GM23248 (cell line): ENCODE data around the gene TNP2. TPM values are rescaled to one million over a fixed set of nuclear protein-coding genes. Genes with fewer than 3 reads are reported as not detected.

ENCODE experiments used
- DNase-seq: peaks from one replicate; pipeline ENCODE4 v3.0.0-alpha.2; 2015
- H2AFZ ChIP-seq: fragments of 200-600 bp; sonication (generic); 2 replicates; pipeline ENCODE4 v1.6.1; 2016; ENCODE audit warnings: antibody characterized with exemption
- H3F3A ChIP-seq: fragments of 200-600 bp; sonication (generic); 2 replicates; pipeline ENCODE4 v1.6.1; 2016; ENCODE audit warnings: mild to moderate bottlenecking, antibody characterized with exemption, mixed run types; ENCODE audit not compliant: insufficient read depth
- H3K27ac ChIP-seq: fragments of 200-600 bp; sonication (generic); 2 replicates; pipeline ENCODE4 v1.5.1; 2016; ENCODE audit warnings: mild to moderate bottlenecking
- H3K27me3 ChIP-seq: fragments of 200-600 bp; sonication (generic); replicated peaks from 2 replicates; pipeline ENCODE4 v1.6.1; 2016; ENCODE audit warnings: mild to moderate bottlenecking; ENCODE audit not compliant: insufficient read depth
- H3K36me3 ChIP-seq: fragments of 200-600 bp; sonication (generic); 2 replicates; pipeline ENCODE4 v1.6.1; 2016; ENCODE audit warnings: low read depth, mild to moderate bottlenecking
- H3K4me1 ChIP-seq: fragments of 200-600 bp; sonication (generic); 2 replicates; pipeline ENCODE4 v1.6.1; 2016; ENCODE audit warnings: mild to moderate bottlenecking; ENCODE audit not compliant: insufficient read depth
- H3K4me2 ChIP-seq: fragments of 200-600 bp; sonication (generic); one replicate; pipeline ENCODE4 v1.6.1; 2016; ENCODE audit warnings: mild to moderate bottlenecking; ENCODE audit not compliant: unreplicated experiment
- H3K4me3 ChIP-seq: fragments of 200-600 bp; sonication (generic); 2 replicates; pipeline ENCODE4 v1.5.1; 2016; ENCODE audit warnings: mild to moderate bottlenecking
- H3K79me2 ChIP-seq: fragments of 200-600 bp; sonication (generic); 2 replicates; pipeline ENCODE4 v1.6.1; 2016; ENCODE audit warnings: mild to moderate bottlenecking; ENCODE audit not compliant: insufficient read depth
- H3K9ac ChIP-seq: fragments of 200-600 bp; sonication (generic); 2 replicates; pipeline ENCODE4 v1.6.1; 2016; ENCODE audit warnings: mild to moderate bottlenecking
- H3K9me2 ChIP-seq: fragments of 200-600 bp; sonication (generic); 2 replicates; pipeline ENCODE4 v1.6.1; 2016; ENCODE audit warnings: mixed run types, mild to moderate bottlenecking, moderate library complexity; ENCODE audit not compliant: insufficient read depth
- H3K9me3 ChIP-seq: fragments of 200-600 bp; sonication (generic); one replicate; pipeline ENCODE4 v1.6.1; 2017; ENCODE audit warnings: low read depth
- H4K20me1 ChIP-seq: fragments of 200-600 bp; sonication (generic); 2 replicates; pipeline ENCODE4 v1.6.0; 2016; ENCODE audit not compliant: insufficient read depth
- EZH2 ChIP-seq: fragments of 200-600 bp; sonication (generic); IDR thresholded peaks from 2 replicates; pipeline ENCODE4 v1.6.1; 2018; ENCODE audit warnings: antibody characterized with exemption, mild to moderate bottlenecking; ENCODE audit not compliant: insufficient read depth, poor library complexity, severe bottlenecking
- EZH2phosphoT487 ChIP-seq: fragments of 200-600 bp; sonication (generic); IDR thresholded peaks from 2 replicates; pipeline ENCODE4 v1.6.1; 2018; ENCODE audit warnings: antibody characterized with exemption, moderate library complexity, mild to moderate bottlenecking, low read depth; ENCODE audit not compliant: insufficient read depth
- WGBS, 2 experiments: methylation state at CpG; one replicate each; pipeline ENCODE4 v1.1.6; 2015 to 2017; ENCODE audit warnings: low lambda C conversion rate in 2 of 2, low coverage in 1 of 2; ENCODE audit errors: missing lambda C conversion rate in 2 of 2; 5-methylcytosine and 5-hydroxymethylcytosine counted together
- in situ Hi-C: fragments of 300-500 bp; cut with MboI; formaldehyde crosslinking; loops from 2 replicates; pipeline ENCODE4 v1.15.0; 2020
- polyA plus RNA-seq: library from polyadenylated mRNA; unstranded; fragments of >200 nt; fragmentation: Nextera tagmentation; extraction: Ambion mirVana; gene quantifications from 2 replicates; pipeline ENCODE4 v1.2.1, GENCODE V29; 2016
- total RNA-seq: library from RNA; depleted of rRNA; stranded (reverse); fragments of >200 nt; shearing (Covaris generic); gene quantifications from 2 replicates; pipeline ENCODE4 v1.2.3, GENCODE V29; 2014

The TNP2 gene
- total and polyA plus RNA-seq, 2 experiments from 2014 or later, result not detected

DNA sequence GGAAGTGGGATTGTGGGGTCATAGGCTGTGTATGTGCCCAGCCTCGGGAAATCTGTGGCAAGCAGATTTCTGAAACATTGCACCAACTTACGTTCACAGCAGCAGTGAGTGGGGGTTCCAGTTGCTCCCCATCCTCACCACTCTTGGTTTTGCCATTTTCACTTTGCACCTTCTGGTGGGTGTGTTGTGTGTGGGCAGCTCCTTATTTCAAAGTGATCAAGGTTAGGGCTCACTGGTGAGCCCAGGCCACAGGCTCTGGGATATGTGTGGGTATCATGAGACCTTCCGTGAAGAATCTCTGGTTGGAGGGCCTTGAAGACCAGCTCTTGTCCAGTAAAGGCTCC is 41.5 kb upstream of the TNP2 start:
- Histone ChIP-seq H3K27me3 (no peaks in the 10 kb centered on the region), H4K20me1 (no peaks in the 10 kb centered on the region), H3K4me1 (peaks cover 20% of the 10 kb centered on the region), H2AFZ (no peak overlapping the region), H3K79me2 (no peaks in the 10 kb centered on the region), H3K27ac (no peak overlapping the region), H3K4me3 (no peak overlapping the region), H3K9me2 (no peaks in the 10 kb centered on the region), H3K9me3 (no peaks in the 10 kb centered on the region), H3K4me2 (no peak overlapping the region), H3K9ac (no peak overlapping the region), H3F3A (no peaks in the 10 kb centered on the region), H3K36me3 (no peaks in the 10 kb centered on the region)
- TF ChIP-seq EZH2 (no peak), EZH2phosphoT487 (no peak)
- DNase-seq, result no peak
- WGBS, 2 experiments, result 96% methylated on average over 3 of the region's 3 CpGs
- in situ Hi-C loops, result no loop called here

DNA sequence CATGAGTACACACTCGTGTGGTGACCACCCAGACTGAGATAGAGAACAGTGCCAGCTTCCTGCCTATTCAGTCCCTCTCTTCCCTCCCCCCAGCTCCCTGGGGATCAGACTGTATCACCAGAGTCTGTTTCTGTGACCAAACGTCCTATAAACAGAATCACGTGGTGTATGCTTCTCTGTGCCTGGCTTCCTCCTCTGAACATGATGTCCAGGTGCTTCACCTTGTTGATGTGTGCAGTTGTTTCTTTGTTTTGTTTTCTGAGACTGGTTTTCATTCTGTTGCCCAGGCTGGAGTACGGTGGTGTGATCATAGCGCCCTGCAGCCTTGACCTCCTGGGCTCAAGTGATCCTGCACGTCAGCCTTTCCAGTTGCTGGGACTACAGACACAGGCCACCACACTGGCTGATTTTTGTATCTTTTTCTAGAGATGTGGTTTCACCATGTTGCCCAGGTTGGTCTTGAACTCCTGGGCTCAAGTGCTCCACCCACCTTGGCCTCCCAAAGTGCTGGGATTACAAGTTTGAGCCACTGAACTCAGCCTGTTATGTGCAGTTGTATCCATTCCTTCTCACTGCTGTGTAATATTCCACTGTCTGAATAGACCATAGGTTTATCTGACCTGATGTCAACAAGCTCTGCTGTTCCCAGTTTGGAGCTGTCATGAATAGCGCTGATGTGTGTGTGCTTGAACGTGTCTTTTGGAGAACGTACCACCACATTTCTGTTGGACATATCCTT is 40.9 kb upstream of the TNP2 start:
- no peak overlapping the region for H3K4me3 ChIP-seq
- TF ChIP-seq EZH2 (no peak), EZH2phosphoT487 (no peak)
- no peaks in the 10 kb centered on the region for H3K36me3 ChIP-seq
- no peaks in the 10 kb centered on the region for H3F3A ChIP-seq
- no peaks in the 10 kb centered on the region for H3K9me2 ChIP-seq
- H4K20me1 ChIP-seq, result no peaks in the 10 kb centered on the region
- H3K79me2 ChIP-seq, result no peaks in the 10 kb centered on the region
- no peak for DNase-seq
- no peaks in the 10 kb centered on the region for H3K9me3 ChIP-seq
- H3K9ac ChIP-seq, result no peak overlapping the region
- no peak overlapping the region for H3K27ac ChIP-seq
- no peak overlapping the region for H2AFZ ChIP-seq
- 65 to 67% methylated on average over 9 of the region's 9 CpGs for WGBS, 2 experiments
- no peaks in the 10 kb centered on the region for H3K27me3 ChIP-seq
- H3K4me1 ChIP-seq, result peaks cover 20% of the 10 kb centered on the region
- in situ Hi-C loops, result no loop called here
- no peak overlapping the region for H3K4me2 ChIP-seq

- DNase-seq, result no peak
- 52 to 54% methylated on average over 14 of the region's 15 CpGs for WGBS, 2 experiments
- in situ Hi-C loops, result no loop called here
Observed at GRCh38 chr16:11308493-11309283, 39.6 kb upstream of the TNP2 start.

DNA sequence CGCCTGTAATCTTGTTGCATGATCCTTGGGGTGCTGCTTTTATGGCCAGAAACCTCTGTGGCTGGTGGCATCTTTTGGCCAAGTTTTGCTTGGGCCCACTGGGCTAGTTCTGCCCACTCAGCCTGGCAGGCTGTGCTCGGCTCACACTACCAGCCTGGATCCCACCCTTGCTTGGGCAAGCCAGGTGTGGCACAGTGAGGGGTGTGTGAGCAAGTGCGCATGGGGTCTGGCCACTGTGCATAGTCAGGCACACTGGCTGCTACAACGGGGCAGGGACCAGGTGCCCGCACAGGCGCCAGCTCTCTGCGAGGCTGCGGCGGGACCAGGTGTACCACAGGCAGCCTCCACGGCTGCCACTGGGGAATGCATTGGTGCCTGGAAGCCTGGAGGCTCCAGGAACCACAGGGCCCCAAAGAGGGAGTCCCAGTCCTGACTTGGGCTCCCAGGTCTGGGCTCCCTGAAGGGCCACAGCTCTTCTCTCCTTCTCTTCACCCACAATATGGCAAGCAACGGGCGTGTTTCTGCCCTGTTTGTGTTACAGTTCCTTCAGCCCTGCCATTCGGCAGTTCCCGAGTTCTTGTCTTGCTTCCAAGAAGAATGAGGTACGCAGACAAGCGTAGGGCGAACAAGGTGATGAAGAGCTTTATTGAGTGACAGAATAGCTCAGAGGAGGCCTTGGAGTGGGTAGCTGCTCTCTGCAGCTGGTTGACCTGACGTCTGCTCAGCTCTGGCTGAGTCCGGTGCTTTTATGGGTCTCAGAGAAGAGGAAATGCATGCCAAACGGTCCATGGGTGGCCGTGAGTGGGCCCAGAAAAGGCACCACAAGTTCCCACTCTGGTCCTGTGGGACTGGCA is 38.7 kb upstream of the TNP2 start:
- H3F3A ChIP-seq, result no peaks in the 10 kb centered on the region
- no peaks in the 10 kb centered on the region for H3K9me2 ChIP-seq
- no peaks in the 10 kb centered on the region for H4K20me1 ChIP-seq
- no peak overlapping the region for H3K4me3 ChIP-seq
- in situ Hi-C loops, result no loop called here
- TF ChIP-seq EZH2phosphoT487 (no peak), EZH2 (no peak)
- H3K27me3 ChIP-seq, result no peaks in the 10 kb centered on the region
- H3K36me3 ChIP-seq, result no peaks in the 10 kb centered on the region
- WGBS, 2 experiments, result 85 to 87% methylated on average over 21 of the region's 21 CpGs
- no peak overlapping the region for H2AFZ ChIP-seq
- H3K9me3 ChIP-seq, result no peaks in the 10 kb centered on the region
- no peak for DNase-seq
- no peak overlapping the region for H3K9ac ChIP-seq
- peaks cover 12% of the 10 kb centered on the region for H3K4me1 ChIP-seq
- no peaks in the 10 kb centered on the region for H3K79me2 ChIP-seq
- H3K27ac ChIP-seq, result no peak overlapping the region
- no peak overlapping the region for H3K4me2 ChIP-seq

More at GRCh38 chr16:11308493-11309283, 39.6 kb upstream of the TNP2 start:
- H3K27ac ChIP-seq, result no peak overlapping the region
- no peak overlapping the region for H3K4me2 ChIP-seq
- no peaks in the 10 kb centered on the region for H3K27me3 ChIP-seq
- no peaks in the 10 kb centered on the region for H3K9me2 ChIP-seq
- H3K9ac ChIP-seq, result no peak overlapping the region
- peaks cover 20% of the 10 kb centered on the region for H3K4me1 ChIP-seq
- H3F3A ChIP-seq, result no peaks in the 10 kb centered on the region
- TF ChIP-seq EZH2 (no peak), EZH2phosphoT487 (no peak)
- H2AFZ ChIP-seq, result no peak overlapping the region
- H3K79me2 ChIP-seq, result no peaks in the 10 kb centered on the region
- H3K9me3 ChIP-seq, result no peaks in the 10 kb centered on the region
- no peaks in the 10 kb centered on the region for H4K20me1 ChIP-seq
- H3K4me3 ChIP-seq, result no peak overlapping the region
- H3K36me3 ChIP-seq, result no peaks in the 10 kb centered on the region
